NCI-H1105 (cell line): ENCODE measurements around the gene UBXN2A.
"Not testable (repeated sequence)": the region's sequence is repeated elsewhere in the genome, so short reads cannot be mapped to it uniquely, and the experiment has no call there.

Source experiments
- DNase-seq: peaks from one replicate; lab custom pipeline; 2025; lab: John Stamatoyannopoulos, UW

Gene UBXN2A

GRCh38 chr2:23941644-23942043, 1.4 kb downstream of the UBXN2A start:
- no peak for DNase-seq

GRCh38 chr2:23943666-23944065, 3.4 kb downstream of the UBXN2A start:
- DNase-seq: no peak

DNA sequence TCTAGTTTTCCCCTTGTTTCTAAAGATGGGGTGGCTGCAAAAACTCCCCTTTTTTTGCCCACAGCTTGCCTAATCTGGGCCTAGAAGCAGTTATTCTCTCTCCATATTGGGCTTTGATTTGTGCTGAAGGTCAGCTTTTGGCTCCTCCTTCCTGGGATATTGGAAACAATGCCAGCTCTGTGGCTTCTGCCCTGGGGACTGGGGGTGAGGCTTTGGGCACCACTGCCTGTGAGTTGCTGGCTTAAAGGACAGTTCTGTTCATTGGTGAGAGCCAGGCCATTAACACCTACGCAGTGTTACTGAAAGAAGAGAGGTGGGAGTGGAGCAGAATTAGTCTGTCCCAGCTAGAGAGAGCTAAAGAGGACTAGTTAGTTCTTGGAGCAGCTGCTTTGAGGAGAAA, 4.3 kb downstream of the UBXN2A start:
- DNase-seq: no peak

DNA sequence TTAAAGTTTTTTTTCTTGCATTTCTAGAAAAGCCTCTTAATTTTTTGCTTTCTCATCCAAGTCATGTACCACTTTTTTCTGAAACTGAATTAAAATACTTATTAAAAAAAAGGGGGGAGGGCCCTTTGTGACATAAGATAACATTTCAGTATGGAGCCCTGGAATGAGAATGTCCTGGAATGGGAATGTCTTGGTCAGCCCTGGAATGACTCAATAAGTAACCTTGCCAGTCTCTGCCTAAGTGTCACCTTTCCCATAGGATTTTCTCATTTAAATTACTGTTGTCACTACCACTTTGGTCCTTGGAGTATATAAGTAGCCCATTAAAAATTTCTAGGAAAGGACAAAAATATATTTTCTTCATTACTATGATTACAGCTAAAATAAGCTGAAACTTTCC, 4.7 kb downstream of the UBXN2A start:
- no peak for DNase-seq

DNA sequence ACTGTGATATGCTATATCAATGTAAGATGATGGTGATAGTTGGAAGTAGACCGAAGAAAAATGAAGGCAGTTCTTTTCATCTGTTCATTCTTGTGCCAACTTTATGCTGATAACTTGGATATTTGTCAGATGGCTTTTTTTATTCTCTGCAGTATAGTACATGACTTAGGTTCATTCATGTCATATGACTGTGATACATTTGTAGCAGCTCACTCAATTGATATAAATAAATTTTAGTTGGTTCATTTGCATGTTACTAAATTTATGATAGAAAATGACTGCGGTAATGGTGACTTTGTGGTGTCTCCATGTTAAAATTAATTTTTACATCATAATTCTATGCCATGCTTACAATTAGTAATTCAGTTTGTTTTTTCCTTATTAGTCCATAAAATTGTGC, 7.1 kb downstream of the UBXN2A start:
- no peak for DNase-seq

- DNase-seq: not testable (repeated sequence)
These were observed 12.3 kb downstream of the UBXN2A start for GRCh38 chr2:23952558-23952957.

- DNase-seq: no peak
These were observed 13.4 kb downstream of the UBXN2A start for GRCh38 chr2:23953625-23954024.

DNA sequence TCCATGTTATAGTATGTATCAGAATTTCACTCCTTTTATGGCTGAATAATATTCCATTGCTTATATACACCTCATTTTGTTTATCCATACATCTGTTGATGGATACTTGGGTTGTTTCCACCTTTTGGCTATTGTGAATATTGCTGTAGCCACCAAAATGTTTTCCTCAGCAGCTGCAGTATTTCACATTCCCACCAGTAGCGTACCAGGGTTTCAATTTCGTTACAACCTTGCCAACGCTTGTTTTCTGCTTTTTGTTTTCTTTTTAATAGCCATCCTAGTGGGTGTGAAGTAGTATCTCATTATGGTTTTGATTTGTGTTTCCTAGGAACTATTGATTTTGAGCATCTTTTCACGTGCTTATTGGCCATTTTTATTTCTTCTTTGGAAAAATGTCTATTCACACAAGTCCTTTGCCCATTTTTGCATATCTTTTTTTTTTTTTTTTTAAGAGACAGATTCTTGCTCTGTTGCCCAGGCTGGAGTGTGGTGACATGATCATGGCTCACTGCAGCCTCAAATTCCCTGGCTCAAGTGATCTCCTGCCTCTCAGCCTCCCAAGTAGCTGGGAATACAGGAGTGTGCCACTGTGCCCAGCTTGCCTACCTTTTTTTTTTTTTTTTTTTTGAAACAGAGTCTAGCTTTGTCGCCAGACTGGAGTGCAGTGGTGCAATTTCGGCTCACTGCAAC, 14.2 kb downstream of the UBXN2A start:
- DNase-seq: no peak

- DNase-seq: no peak
These were observed 27.6 kb downstream of the UBXN2A start for GRCh38 chr2:23967846-23968245.

DNA sequence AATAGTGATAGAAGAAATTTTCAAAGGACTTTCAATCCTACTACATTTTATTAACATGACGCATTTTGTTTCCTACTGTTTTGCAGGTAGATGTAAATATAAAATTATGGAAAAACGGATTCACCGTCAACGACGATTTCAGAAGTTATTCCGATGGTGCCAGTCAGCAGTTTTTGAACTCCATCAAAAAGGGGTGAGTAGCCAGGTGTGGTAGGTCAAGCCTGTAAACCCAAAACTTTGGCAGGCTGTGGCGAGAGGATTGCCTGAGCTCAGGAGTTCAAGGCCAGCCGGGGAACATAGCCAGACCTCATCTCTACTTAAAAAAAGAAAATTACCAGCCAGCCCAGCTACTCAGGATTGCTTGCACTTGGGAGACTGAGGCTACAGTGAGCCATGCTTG, 36.6 kb downstream of the UBXN2A start:
- DNase-seq: no peak

- DNase-seq: no peak
These were observed 48.1 kb downstream of the UBXN2A start for GRCh38 chr2:23988371-23988770.

DNA sequence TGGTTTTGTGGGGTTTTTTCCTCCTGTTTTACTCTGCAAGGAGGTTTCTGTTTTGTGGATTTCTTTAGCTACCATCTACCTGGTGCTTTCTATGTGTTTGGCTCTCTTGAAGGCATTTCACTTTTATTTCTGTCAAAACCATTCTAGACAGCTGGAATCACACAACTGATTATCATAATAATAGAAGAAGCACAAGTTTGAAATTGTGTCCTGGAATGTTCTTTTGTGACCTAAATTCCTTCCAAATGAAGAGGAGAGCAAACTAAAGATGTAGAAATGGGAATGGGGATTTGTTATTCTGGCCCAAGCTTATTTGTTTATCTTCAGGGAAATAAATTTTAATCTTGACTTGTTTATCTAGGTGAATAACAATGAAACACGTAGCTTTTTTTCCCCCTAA, 52.7 kb downstream of the UBXN2A start:
- no peak for DNase-seq

- DNase-seq: no peak
These were observed 53.5 kb downstream of the UBXN2A start for GRCh38 chr2:23993736-23994269.

DNA sequence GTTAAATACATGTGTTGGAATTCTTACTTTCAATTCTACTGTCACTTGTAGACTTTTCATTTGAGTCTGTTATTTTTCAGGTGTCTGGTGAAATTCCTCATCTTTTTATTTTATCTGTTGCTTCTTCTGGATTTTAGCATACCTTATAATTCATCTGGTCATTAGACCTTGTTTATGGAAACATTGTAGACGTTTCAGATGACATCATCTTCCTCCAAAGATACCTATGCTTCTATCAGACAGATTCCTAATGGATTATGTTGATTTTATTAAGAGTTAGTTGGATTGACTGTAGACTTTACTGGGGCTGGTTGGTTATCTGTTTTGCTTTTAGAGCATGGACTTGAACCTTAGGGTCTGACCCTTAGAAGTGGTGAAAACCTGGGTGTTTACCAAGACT, 54.3 kb downstream of the UBXN2A start:
- DNase-seq: no peak

GRCh38 chr2:24007693-24008092, 67.4 kb downstream of the UBXN2A start:
- DNase-seq: no peak

- DNase-seq: no peak
These were observed 68.6 kb downstream of the UBXN2A start for GRCh38 chr2:24008672-24009366.

GRCh38 chr2:24009367-24009679, 69.1 kb downstream of the UBXN2A start:
- DNase-seq: no peak

DNA sequence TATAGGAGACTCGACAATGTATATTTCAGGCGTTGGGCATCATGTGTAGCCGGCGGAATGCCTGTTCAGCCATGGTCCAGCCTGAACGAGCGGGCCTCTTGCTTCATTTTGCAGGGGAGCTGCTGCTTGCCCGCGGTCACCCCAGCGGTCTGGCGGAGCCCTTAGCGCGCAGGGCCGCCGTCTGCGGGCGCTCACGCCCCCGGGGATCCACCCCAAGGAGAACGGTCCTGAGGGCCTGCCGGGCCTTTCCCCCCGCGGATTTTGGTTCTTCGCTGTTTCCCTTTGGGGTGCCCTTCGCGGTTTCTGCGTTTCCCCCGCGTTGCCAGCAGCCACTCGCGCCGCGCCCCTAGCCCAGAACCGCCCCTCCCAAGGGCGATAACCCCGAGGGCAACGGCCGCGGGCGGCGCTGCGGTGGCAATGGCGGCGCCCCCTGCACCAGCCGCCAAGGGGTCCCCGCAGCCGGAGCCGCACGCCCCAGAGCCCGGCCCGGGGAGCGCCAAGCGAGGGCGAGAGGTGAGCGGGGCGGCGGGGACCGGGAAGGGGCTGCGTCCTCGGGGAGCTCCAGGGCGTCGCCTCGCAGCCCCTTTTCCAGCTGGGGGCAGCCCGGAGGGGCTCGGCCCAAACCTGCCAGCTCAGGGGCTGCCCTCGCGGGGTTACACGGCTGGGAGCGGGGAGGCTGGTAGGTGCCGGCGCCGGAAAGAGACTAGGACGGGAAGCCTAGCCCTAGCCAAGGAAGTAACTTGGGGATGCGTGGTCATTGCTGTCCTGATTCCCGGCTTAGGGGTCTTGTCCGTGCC, 69.6 kb downstream of the UBXN2A start, which contains the start of gene MFSD2B:
TSS of gene MFSD2B (plus strand) at position 406 of the 797 bp plus-strand sequence. CDS start at position 418, 12 bp downstream.
- no peak for DNase-seq

DNA sequence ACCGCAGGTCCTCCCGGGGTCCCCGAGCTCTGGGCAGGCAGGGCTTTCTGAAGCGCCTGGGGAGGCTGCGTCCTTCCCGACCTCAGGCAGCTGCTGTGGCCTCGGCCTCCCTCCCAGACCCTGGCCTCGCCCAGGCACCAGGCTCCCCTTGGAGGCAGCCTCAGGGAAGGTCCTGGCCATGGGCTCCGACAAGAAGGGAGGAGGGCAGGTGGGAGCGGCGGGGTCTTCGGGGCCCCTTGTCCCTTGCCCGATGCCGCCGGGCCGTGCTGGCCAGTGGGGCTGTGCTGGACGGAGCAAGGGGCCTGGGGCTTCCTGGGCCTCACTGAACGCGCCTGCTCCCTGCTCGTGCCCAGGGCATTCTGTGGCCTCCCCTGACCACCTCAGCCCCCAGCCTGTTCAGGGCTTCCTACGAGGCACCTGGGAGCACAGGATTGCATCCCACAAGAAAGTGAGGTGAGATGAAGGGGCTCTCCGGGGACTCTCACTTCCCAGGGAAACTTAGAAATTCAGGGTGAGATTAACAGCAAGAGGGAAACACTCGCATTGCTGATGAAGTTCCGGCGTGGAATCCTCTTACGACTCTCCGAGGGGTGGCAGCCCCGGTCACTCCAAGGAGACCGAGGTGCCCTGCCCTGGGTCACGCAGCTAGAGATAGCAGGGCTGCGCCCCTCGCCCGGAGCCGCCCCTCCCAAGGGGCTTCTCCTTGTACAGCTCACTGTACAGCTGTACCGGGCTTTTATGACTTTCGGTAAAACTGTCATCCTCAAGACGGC, 70.4 kb downstream of the UBXN2A start:
- DNase-seq: no peak

DNA sequence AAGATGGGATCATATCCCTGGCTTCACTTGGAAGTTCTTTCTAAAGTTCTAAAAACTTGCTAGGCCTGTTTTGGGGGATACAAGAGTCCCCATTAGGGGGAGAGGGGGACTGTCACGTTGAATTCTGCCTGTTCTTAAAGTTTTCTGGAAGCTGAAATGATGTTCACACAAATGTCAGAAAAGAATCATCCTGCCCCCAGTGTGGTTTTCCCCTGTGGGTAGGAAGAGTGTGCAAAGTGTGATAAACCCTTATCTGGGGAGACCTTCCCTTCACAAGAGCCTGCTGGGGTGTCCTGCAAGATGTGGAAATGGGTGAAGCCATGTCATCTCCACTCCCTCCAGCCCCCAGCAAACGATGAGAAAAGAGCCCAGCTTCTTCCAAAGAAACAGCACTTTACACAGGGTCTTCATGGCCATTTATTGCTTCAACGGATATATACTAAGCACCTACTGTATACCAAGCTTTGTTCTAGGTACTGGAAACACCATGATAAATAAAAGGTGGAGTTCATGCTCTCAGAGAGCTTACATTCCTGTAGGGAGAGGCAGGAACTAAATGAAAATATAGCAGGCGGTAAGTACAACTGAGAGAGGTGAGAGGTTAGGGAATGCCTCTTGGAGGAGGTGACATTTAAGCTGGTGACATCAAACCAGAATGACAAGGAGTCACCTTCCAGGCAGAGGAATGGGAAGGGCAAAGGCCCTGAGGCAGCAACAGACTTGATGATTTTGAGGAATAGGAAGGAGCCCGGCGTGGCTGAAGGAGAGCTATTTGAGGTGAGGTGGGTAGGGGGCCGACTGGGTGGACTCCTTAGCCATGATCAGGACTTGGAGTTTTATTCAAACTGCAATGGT, 71.2 kb downstream of the UBXN2A start:
- no peak for DNase-seq
